HEK293 (cell line): ENCODE measurements around the gene KLHL29.
A peak's percentile ranks its signal among the peaks of the same experiment; 100 is the strongest.

Experiments
- CTCF ChIA-PET: fragments of 350-600 bp; formaldehyde crosslinking; extraction: SDS; loops from one replicate; lab custom pipeline; 2021; ENCODE audit warnings: antibody characterized with exemption; lab: Yijun Ruan, JAX
- POLR2A ChIA-PET: fragments of 300-600 bp; formaldehyde crosslinking; extraction: SDS; loops from one replicate; lab custom pipeline; 2020; ENCODE audit warnings: antibody characterized with exemption, inconsistent platforms; lab: Yijun Ruan, JAX
- H3K27ac ChIP-seq: fragments of 200-500 bp; sonication (Bioruptor generic); 2 replicates; pipeline ENCODE4 v1.5.1; 2014; ENCODE audit warnings: low read depth, low read length, control low read depth, inconsistent platforms; ENCODE audit errors: extremely low read depth
- H3K36me3 ChIP-seq, 2 experiments: fragments of 200-500 bp in 1 of 2; sonication (Bioruptor generic) in 1 of 2; 1 replicate in 1 of 2; 2 replicates in 1 of 2; pipeline ENCODE4 v1.5.1; 2014 to 2017; ENCODE audit warnings: inconsistent platforms in 2 of 2, low read length in 2 of 2; ENCODE audit not compliant: control insufficient read depth in 2 of 2, insufficient read depth in 1 of 2
- H3K4me1 ChIP-seq: fragments of 200-500 bp; sonication (Bioruptor generic); 2 replicates; pipeline ENCODE4 v1.5.1; 2014; ENCODE audit warnings: mild to moderate bottlenecking, low read length, inconsistent platforms; ENCODE audit not compliant: control insufficient read depth, insufficient read depth
- H3K4me3 ChIP-seq: 2 replicates; pipeline ENCODE4 v1.5.1; 2011; ENCODE audit warnings: low read depth, mild to moderate bottlenecking, control low read depth, low read length, moderate library complexity
- H3K9me3 ChIP-seq: fragments of 200-500 bp; sonication (Bioruptor generic); 2 replicates; pipeline ENCODE4 v1.5.1; 2014; ENCODE audit warnings: low read depth, low read length, inconsistent platforms; ENCODE audit not compliant: control insufficient read depth, insufficient read depth
- ATF2 ChIP-seq: fragments of 450-650 bp; formaldehyde crosslinking; IDR thresholded peaks from 2 replicates; pipeline ENCODE4 v1.5.1; 2016; ENCODE audit warnings: missing biosample characterization, missing genetic modification characterization, low read depth
- ELK4 ChIP-seq: IDR thresholded peaks from 2 replicates; pipeline ENCODE4 v1.6.1; 2011; ENCODE audit warnings: mild to moderate bottlenecking, low read depth, low read length, borderline replicate concordance
- GLIS1 ChIP-seq: fragments of 450-650 bp; formaldehyde crosslinking; IDR thresholded peaks from 2 replicates; pipeline ENCODE4 v1.5.1; 2016; ENCODE audit warnings: missing biosample characterization, missing genetic modification characterization
- SP2 ChIP-seq: fragments of 450-650 bp; formaldehyde crosslinking; IDR thresholded peaks from 2 replicates; pipeline ENCODE4 v1.5.1; 2016; ENCODE audit warnings: missing biosample characterization, missing genetic modification characterization
- TSHZ1 ChIP-seq: fragments of 450-650 bp; formaldehyde crosslinking; IDR thresholded peaks from 2 replicates; pipeline ENCODE4 v1.5.1; 2016; ENCODE audit warnings: missing biosample characterization, missing genetic modification characterization, borderline replicate concordance
- ZBTB20 ChIP-seq: fragments of 450-650 bp; formaldehyde crosslinking; IDR thresholded peaks from 2 replicates; pipeline ENCODE4 v1.5.1; 2016; ENCODE audit warnings: missing biosample characterization, missing genetic modification characterization
- ZBTB44 ChIP-seq: fragments of 450-650 bp; IDR thresholded peaks from 2 replicates; pipeline ENCODE4 v1.5.1; 2018; ENCODE audit warnings: missing biosample characterization, mild to moderate bottlenecking, missing genetic modification characterization
- ZEB2 ChIP-seq: fragments of 450-650 bp; formaldehyde crosslinking; IDR thresholded peaks from 2 replicates; pipeline ENCODE4 v1.5.1; 2016; ENCODE audit warnings: missing biosample characterization, missing genetic modification characterization
- ZFP3 ChIP-seq: fragments of 450-650 bp; formaldehyde crosslinking; IDR thresholded peaks from 2 replicates; pipeline ENCODE4 v1.5.1; 2016; ENCODE audit warnings: low read depth, missing biosample characterization, missing genetic modification characterization
- ZIC2 ChIP-seq: fragments of 450-650 bp; formaldehyde crosslinking; IDR thresholded peaks from 2 replicates; pipeline ENCODE4 v1.5.1; 2016; ENCODE audit warnings: missing biosample characterization, missing genetic modification characterization
- ZNF202 ChIP-seq: fragments of 450-650 bp; formaldehyde crosslinking; IDR thresholded peaks from 2 replicates; pipeline ENCODE4 v1.5.1; 2016; ENCODE audit warnings: missing biosample characterization, missing genetic modification characterization, borderline replicate concordance
- ZNF266 ChIP-seq: fragments of 450-650 bp; formaldehyde crosslinking; IDR thresholded peaks from 2 replicates; pipeline ENCODE4 v1.5.1; 2016; ENCODE audit warnings: missing biosample characterization, missing genetic modification characterization, low read depth
- ZNF335 ChIP-seq: fragments of 450-650 bp; formaldehyde crosslinking; conservative IDR thresholded peaks from 2 replicates; pipeline ENCODE4 v1.5.1; 2016; ENCODE audit warnings: missing biosample characterization, missing genetic modification characterization
- ZNF362 ChIP-seq: fragments of 450-650 bp; formaldehyde crosslinking; IDR thresholded peaks from 2 replicates; pipeline ENCODE4 v1.5.1; 2016; ENCODE audit warnings: missing biosample characterization, missing genetic modification characterization
- ZNF37A ChIP-seq: fragments of 450-650 bp; IDR thresholded peaks from 2 replicates; pipeline ENCODE4 v1.5.1; 2018; ENCODE audit warnings: missing biosample characterization, missing genetic modification characterization
- ZNF398 ChIP-seq: fragments of 450-650 bp; formaldehyde crosslinking; IDR thresholded peaks from 2 replicates; pipeline ENCODE4 v1.5.1; 2017; ENCODE audit warnings: missing biosample characterization, missing genetic modification characterization
- ZNF426 ChIP-seq: fragments of 450-650 bp; formaldehyde crosslinking; IDR thresholded peaks from 2 replicates; pipeline ENCODE4 v1.5.1; 2017; ENCODE audit warnings: missing biosample characterization, missing genetic modification characterization, mild to moderate bottlenecking, inconsistent platforms, moderate library complexity
- ZNF513 ChIP-seq: fragments of 450-650 bp; IDR thresholded peaks from 2 replicates; pipeline ENCODE4 v1.5.1; 2018; ENCODE audit warnings: missing biosample characterization, missing genetic modification characterization
- ZNF701 ChIP-seq: fragments of 450-650 bp; formaldehyde crosslinking; IDR thresholded peaks from 2 replicates; pipeline ENCODE4 v1.5.1; 2016; ENCODE audit warnings: missing biosample characterization, missing genetic modification characterization
- ZSCAN23 ChIP-seq: fragments of 450-650 bp; formaldehyde crosslinking; IDR thresholded peaks from 2 replicates; pipeline ENCODE4 v1.5.1; 2016; ENCODE audit warnings: missing biosample characterization, missing genetic modification characterization
- ZXDB ChIP-seq: fragments of 450-650 bp; formaldehyde crosslinking; IDR thresholded peaks from 2 replicates; pipeline ENCODE4 v1.5.1; 2016; ENCODE audit warnings: missing biosample characterization, missing genetic modification characterization

Gene KLHL29

GRCh38 chr2:23385351-23385747 is 370 bp downstream of the KLHL29 start:
- no peaks in the 10 kb centered on the region for H3K9me3 ChIP-seq
- peaks cover 12% of the 10 kb centered on the region for H3K4me1 ChIP-seq
- CTCF ChIA-PET: no interaction called here
- POLR2A ChIA-PET: interaction anchor here (1.0 kb wide), 2 partner anchors 22 to 94 kb away, joined by 3 read pairs; no protein-coding TSS in a partner anchor
- H3K4me3 ChIP-seq: peak overlapping the region; percentile 82
- TF ChIP-seq SP2 (tag by site-specific recombination) (peak; percentile 27), ZNF335 (tag by site-specific recombination) (peak; percentile 29), ZNF37A (tag by site-specific recombination) (no peak), ELK4 (no peak)
- H3K27ac ChIP-seq: peak overlapping the region; percentile 64; the same call in 1 of the 2 replicates
- H3K36me3 ChIP-seq: no peaks in the 10 kb centered on the region

GRCh38 chr2:23385748-23386338 is 864 bp downstream of the KLHL29 start:
- ChIA-PET POLR2A (interaction anchor here (1.5 kb wide), 1 partner anchor 15 kb away, joined by 4 read pairs; no protein-coding TSS in a partner anchor), CTCF (no interaction called here)
- Histone ChIP-seq H3K36me3 (no peaks in the 10 kb centered on the region), H3K4me1 (peaks cover 11% of the 10 kb centered on the region), H3K27ac (peak overlapping the region; percentile 64; the same call in 1 of the 2 replicates), H3K4me3 (peak overlapping the region; percentile 82), H3K9me3 (no peaks in the 10 kb centered on the region)
- TF ChIP-seq ZIC2 (tag by site-specific recombination) (0 out of 2 replicates have a peak, but pooled peaks have one; percentile 13), TSHZ1 (tag by site-specific recombination) (no peak), ZXDB (tag by site-specific recombination) (0 out of 2 replicates have a peak, but pooled peaks have one; percentile 18), ZNF513 (tag by site-specific recombination) (no peak), ATF2 (no peak), GLIS1 (peak; percentile 69; the same call in 1 of the 2 replicates), ZBTB20 (tag by site-specific recombination) (peak; percentile 77), ZNF398 (tag by site-specific recombination) (peak; percentile 18; the same call in 1 of the 2 replicates), ZFP3 (no peak), ZNF202 (no peak), ZEB2 (no peak), ZBTB44 (no peak), ZNF266 (tag by site-specific recombination) (no peak), ZNF701 (tag by site-specific recombination) (no peak), ZNF335 (tag by site-specific recombination) (peak; percentile 59; the same call in 1 of the 2 replicates), ZSCAN23 (tag by site-specific recombination) (no peak), ZNF426 (tag by site-specific recombination) (no peak), ZNF362 (tag by site-specific recombination) (peak; percentile 74; the same call in 1 of the 2 replicates)
